GM21619 (cell line): ENCODE data around the gene SLC2A5.

Source experiments
- ATAC-seq: cut with Tn5 transposase; IDR thresholded peaks from one replicate; pipeline ENCODE4 v1.9.1; 2021; ENCODE audit not compliant: unreplicated experiment

The SLC2A5 gene

GRCh38 chr1:9065213-9065751, 4.2 kb downstream of the SLC2A5 start:
- ATAC-seq = no peak

DNA sequence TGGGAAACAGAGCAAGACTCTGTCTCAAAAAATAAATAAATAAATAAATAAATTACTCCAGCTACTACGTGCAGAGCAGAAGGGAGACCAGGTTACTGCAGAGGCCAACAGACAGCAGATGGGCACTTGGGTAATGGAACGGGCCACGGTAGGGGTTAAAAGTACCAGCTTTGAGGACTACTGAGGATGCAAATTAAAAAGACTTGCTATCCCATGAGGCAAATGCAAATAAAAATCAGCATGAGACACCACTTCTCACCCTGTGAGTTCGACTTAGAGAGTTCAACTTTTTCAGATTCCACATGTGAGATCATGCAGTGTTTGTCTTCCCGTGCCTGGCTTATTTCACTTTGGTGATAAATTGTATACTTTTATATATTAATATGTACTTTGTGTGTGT, 6.6 kb downstream of the SLC2A5 start:
- no peak for ATAC-seq

DNA sequence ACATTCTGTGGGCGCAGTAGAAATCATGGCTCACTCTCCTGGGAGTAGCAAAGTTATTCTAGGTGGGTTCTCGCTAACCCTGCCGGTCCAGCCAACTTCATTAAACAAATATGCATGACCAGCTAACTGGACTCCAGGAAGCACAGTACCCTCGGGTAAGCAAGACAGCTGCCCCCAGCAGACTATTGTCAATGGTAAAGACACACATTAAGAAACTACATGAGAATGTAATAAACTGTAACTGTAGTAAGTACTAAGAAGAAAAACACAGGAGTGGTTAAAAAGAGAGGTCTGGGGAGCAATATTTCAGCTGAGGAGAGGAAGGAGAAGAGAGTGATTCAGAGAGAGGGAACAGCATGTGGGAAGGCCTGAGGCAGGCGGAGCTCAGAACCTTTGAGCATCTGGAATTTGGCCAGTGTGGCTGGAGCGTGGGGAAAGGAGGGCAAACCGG, 7.4 kb downstream of the SLC2A5 start:
- ATAC-seq = no peak

- no peak for ATAC-seq
These were observed 8.0 kb downstream of the SLC2A5 start for GRCh38 chr1:9061252-9061960.

GRCh38 chr1:9059891-9060744, 9.3 kb downstream of the SLC2A5 start:
- no peak for ATAC-seq

DNA sequence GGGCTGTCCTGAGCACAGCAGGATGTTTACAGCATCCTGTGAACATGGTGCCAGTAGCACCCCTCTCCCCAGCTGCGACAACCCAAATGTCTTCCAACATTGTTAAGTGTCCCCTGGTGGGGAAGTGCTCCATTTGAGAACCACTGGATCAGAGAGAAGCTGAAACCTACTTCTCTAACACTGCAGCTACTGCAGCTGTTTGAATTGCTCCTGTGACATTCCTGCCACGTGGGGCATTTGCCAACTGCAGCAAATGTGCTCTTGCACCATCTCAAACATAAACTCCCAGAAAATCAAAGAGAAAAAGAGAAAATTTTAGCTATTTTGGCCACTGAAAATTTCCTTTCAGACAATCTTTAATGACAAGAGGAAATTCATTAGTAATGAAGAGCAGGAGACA, 11.0 kb downstream of the SLC2A5 start:
- no peak for ATAC-seq

GRCh38 chr1:9057851-9058250, 11.6 kb downstream of the SLC2A5 start:
- ATAC-seq = no peak

GRCh38 chr1:9052272-9053049, 17.0 kb downstream of the SLC2A5 start:
- no peak for ATAC-seq

- ATAC-seq = no peak
These were observed 18.1 kb downstream of the SLC2A5 start for GRCh38 chr1:9051379-9051778.

DNA sequence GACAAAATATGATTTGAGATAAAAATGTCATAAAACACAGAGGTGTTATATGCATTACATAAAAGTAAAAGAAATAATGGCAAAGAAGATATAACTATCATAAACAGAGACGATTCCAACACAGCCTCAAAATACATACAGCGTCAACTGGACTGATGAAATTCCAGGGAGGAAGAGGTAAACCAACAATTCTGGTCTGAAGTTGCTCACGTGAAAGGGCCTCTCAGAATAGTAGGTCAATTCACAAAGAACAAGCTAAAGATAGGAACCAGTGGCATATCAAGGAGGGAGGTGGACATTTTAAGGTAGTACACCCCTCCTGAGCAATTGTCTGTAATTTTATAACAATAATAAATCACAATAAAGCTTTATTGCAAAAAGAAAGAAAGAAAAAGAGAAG, 18.6 kb downstream of the SLC2A5 start:
- no peak for ATAC-seq

DNA sequence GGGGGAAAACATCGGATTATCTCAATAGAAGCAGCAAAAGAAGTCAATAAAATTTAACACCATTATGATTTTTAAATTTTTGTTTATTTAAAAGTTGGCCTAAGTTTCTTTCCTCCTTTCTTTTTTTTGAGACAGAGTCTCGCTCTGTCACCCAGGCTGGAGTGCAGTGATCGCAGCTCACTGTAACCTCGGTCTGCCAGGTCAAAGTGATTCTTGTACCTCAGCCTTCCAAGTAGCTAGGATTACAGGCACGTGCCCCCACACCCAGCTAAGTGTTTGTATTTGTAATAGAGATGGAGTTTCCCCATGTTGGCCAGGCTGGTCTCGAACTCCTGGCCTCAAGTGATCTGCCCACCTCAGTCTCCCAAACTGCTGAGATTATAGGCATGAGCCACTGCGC, 20.9 kb downstream of the SLC2A5 start:
- ATAC-seq = no peak

DNA sequence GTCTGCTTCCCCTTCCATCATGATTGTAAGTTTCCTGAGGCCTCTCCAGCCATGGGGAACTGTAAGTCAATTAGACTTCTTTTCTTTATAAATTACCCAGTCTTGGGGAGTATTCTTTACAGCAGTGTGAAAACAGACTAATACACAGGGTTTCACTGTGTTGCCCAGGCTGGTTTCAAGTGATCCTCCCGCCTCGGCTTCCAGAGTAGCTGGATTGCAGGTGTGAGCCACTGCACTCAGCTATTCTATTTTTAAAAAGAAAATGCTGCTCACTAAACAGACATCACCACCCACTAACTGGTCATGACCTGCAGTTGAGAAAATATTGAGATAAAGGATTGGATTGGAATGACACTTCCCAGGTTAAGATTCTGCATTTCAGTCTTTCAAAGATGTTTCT, 22.4 kb downstream of the SLC2A5 start:
- ATAC-seq = no peak

DNA sequence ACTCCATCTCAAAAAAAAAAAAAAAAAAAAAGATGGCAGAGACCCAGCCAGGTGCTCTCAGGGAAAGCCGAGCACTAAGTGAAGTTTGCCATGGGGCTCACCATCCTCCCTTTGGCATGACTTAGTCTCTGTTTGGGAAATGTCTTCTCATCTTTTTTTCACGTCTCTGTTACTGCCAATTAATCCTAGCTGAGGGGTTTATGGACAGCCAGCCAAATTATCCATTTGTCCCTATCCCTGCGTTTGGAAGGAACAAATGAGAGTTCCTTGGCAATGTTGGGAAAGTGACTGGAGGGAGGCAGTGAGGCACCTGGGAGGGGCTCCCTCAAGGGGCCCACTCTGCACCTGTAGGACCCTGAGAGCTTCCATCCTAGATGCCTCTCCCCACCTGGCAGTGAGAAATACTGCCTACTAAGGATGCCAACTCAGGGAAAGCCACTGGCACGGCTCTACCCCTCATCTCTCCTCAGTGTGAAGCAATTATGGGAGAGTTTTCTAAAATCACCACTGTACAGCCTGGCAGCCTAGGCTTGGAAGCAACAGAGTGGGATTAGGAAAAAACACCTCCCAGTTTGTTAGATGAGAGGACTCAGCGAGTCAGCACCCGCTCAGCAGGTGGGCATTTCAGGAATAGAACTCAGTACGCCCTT, 23.4 kb downstream of the SLC2A5 start:
- no peak for ATAC-seq

- ATAC-seq = no peak
These were observed 25.2 kb downstream of the SLC2A5 start for GRCh38 chr1:9044236-9044635.

GRCh38 chr1:9042272-9042671, 27.2 kb downstream of the SLC2A5 start:
- ATAC-seq = no peak

DNA sequence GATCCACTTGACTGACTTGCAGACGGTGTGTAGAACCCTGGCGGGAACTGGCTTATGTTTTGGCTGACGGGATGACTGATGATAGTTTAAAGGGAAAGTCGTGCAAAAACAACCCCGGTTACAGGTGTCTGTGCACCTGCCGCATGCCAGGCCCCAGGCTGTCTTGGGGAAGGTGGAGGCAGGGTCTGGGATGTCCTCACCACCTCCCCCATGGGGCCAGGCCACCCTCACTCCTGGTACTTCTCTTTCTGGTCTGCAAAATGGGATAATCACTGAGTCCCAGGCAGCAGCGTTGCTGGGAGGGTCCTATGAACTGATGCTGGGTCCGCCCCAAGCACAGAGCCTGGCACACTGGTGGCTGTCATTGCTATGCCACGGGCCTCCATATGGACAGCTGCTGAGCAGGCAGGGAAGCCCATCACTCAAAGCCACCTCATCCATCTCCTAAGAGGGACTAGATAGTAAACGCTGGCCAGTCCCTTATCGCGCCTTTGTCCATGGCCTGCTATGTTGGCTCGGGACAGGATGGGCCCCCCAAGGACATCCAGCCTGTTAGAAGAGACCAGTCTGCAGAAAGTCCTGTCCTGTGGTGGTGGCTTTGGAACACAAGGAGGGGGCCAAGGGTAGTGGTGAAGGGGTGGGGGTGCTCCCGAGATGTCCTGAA, 28.2 kb downstream of the SLC2A5 start:
- no peak for ATAC-seq

- no peak for ATAC-seq
These were observed 28.8 kb downstream of the SLC2A5 start for GRCh38 chr1:9040659-9041030.

DNA sequence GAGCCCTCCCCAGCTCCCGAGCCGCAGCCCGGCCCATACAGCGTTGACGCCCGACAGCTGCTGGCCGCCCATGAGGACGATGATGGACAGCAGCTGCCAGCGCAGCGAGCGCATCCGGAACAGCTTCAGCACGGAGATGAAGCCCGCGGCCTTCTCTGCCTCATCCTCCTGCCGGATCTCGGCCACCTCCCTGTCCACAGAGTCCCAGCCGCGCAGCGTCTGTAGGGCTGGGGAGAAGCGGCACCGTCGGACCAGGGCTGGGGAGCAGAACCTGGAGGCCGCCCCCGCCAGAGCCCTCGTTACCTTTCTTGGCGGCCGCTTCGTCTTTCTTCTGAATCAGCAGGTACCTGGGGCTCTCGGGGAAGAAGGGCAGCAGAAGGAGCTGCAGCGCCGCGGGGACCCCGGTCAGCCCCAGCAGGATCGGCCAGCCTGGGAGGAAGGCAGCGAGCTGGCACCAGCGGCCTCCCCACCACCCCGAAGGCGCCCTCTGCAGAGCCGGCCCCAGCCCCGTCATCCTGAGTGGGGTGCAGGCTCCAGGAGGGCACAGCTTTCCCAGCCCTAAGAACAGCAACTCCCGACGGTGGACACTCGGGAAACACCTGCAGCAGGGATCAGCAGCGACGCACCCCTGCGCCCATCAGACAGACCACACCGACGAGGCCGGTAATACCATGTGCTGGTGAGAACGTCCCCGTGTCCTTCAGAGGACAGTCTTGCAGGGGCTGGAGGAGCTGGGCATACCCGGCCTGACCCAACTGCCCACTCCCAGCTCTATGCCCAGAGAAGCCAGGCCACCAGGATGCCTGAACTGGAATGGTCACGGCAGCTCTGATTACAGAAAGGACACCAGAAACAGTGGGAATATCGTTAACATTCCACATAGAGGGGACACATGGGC, 29.4 kb downstream of the SLC2A5 start:
- no peak for ATAC-seq
